ENCODE data around the gene UPF2. TPM values are rescaled to one million over a fixed set of nuclear protein-coding genes. Genes with fewer than 3 reads are reported as not detected.

UPF2 gene
- total RNA-seq, 3 donors from 2014 or later: 20.6 to 36.8 (median 22.3) TPM

DNA sequence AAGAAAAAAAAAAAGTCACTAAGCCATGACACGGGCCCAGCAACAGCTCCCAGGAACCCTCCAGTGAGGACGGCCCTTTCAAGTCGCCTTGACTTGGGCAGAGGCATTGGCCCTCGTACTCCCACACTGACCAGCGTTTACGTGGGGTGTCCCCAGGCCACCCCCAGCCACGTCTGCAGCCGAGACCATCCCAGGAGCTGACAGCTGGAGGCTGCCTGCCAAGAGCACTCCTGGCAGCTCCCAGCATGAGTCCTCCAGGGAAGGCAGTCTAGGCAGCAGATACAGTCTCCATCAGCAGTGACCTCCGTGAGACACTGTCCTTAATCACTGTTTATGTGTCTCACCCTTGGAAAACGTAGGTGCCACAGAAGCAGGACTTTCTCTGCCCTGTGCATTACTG, 133.0 kb downstream of the UPF2 start:
- ATAC-seq (no peak), DNase-seq (no peak)
- no peaks in the 10 kb centered on the region for H3K9me3 ChIP-seq

GRCh38 chr10:11908991-11909390, 133.6 kb downstream of the UPF2 start:
- Histone ChIP-seq H3K4me3 (no peak overlapping the region), H3K36me3 (ENCODE audit: low read depth) (no peaks in the 10 kb centered on the region), H3K9me3 (no peaks in the 10 kb centered on the region), H3K4me1 (ENCODE audit: low read depth) (no peaks in the 10 kb centered on the region)
- intact Hi-C loops (cut with DNase I, micrococcal nuclease): no loop called here
- no peak for TF ChIP-seq CTCF (IDR thresholded peaks at IDR 0.05)
- DNase-seq (no peak), ATAC-seq (no peak)

More for the DNA sequence above, 133.0 kb downstream of the UPF2 start:
- no peaks in the 10 kb centered on the region for H3K36me3 ChIP-seq (ENCODE audit: low read depth)
- intact Hi-C loops (cut with DNase I, micrococcal nuclease): no loop called here
- TF ChIP-seq CTCF (IDR thresholded peaks at IDR 0.05): no peak
- H3K4me1 ChIP-seq (ENCODE audit: low read depth): no peaks in the 10 kb centered on the region
- H3K4me3 ChIP-seq: no peak overlapping the region

GRCh38 chr10:11908536-11908935, 134.1 kb downstream of the UPF2 start:
- ATAC-seq: no peak
- no peak for TF ChIP-seq CTCF (IDR thresholded peaks at IDR 0.05)
- no peak for DNase-seq
- Histone ChIP-seq H3K36me3 (ENCODE audit: low read depth) (no peaks in the 10 kb centered on the region), H3K4me3 (no peak overlapping the region), H3K9me3 (no peaks in the 10 kb centered on the region), H3K4me1 (ENCODE audit: low read depth) (no peaks in the 10 kb centered on the region)
- intact Hi-C loops (cut with DNase I, micrococcal nuclease): no loop called here

GRCh38 chr10:11907914-11908313, 134.7 kb downstream of the UPF2 start:
- H3K4me1 ChIP-seq (ENCODE audit: low read depth): no peaks in the 10 kb centered on the region
- intact Hi-C loops (cut with DNase I, micrococcal nuclease): no loop called here
- H3K9me3 ChIP-seq: no peaks in the 10 kb centered on the region
- no peak overlapping the region for H3K4me3 ChIP-seq
- DNase-seq (no peak), ATAC-seq (no peak)
- TF ChIP-seq CTCF (IDR thresholded peaks at IDR 0.05): no peak
- no peaks in the 10 kb centered on the region for H3K36me3 ChIP-seq (ENCODE audit: low read depth)

DNA sequence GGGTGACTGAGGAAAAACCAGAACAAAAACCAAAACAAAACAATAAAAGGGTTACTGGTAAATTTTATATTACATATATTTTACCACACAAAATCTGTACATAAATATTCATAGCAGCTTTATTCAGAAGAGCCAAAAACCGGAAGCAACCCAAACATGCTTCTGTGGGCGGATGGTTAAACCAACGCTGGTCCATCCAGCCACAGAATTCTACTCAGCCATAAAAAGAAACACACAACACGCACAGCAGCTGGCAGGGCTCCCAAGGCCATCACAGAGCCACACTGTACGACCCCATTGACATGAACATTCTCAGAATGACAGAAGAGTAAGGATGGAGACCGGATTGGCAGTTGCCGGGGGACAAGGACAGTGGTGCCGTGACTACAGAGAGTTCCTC, 135.9 kb downstream of the UPF2 start:
- no peak for TF ChIP-seq CTCF (IDR thresholded peaks at IDR 0.05)
- DNase-seq: no peak
- Histone ChIP-seq H3K9me3 (no peaks in the 10 kb centered on the region), H3K4me3 (no peak overlapping the region), H3K4me1 (ENCODE audit: low read depth) (no peaks in the 10 kb centered on the region), H3K36me3 (ENCODE audit: low read depth) (no peaks in the 10 kb centered on the region)
- no peak for ATAC-seq
- intact Hi-C loops (cut with DNase I, micrococcal nuclease): no loop called here

DNA sequence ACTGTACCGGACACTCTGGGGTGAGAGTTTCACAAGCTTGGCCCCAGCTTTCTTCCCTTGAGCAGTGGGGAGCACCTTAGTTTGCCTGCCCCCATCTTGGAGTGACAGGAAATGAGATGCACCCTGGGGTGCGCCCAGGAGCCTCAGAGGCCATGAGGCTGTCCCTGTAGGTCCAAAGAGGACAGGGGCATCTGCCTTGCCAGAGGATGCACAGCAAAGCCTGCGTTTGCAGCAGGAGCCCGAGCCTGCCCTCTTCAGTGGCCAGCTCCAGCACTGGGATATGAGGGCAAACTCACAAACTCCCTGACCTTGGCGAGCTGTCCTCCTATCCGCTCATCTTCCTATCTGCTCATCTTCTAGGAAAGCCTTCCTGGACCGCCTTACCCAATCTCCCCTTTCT, 140.0 kb downstream of the UPF2 start:
- ATAC-seq: no peak
- no peaks in the 10 kb centered on the region for H3K36me3 ChIP-seq (ENCODE audit: low read depth)
- DNase-seq: no peak
- H3K4me1 ChIP-seq (ENCODE audit: low read depth): no peaks in the 10 kb centered on the region
- no peak for TF ChIP-seq CTCF (IDR thresholded peaks at IDR 0.05)
- no peaks in the 10 kb centered on the region for H3K9me3 ChIP-seq
- intact Hi-C loops (cut with DNase I, micrococcal nuclease): no loop called here
- no peak overlapping the region for H3K4me3 ChIP-seq

Data from mucosa of descending colon (tissue), 3 donors.